A549 treated with ZK216348 at 1 μM for 4 hours (cell line): ENCODE measurements around the gene POLR2M. TPM values are rescaled to one million over a fixed set of nuclear protein-coding genes. Genes with fewer than 3 reads are reported as not detected.

ENCODE experiments used
- total RNA-seq: library from RNA; stranded (reverse); fragments of 200-300 nt; extraction: Qiagen RNA extraction; gene quantifications from 5 replicates; pipeline ENCODE4 v1.2.3, GENCODE V29; 2022; ENCODE audit warnings: low read depth

The POLR2M gene
- total RNA-seq, result 30.0 to 68.7 TPM (median 58.6 TPM) in 5 replicates

GRCh38 chr15:57706405-57707209 is at the start of gene POLR2M:
Gene POLR2M (plus strand): TSS chr15:57706714. CDS start chr15:57706843, 129 bp downstream.

Other genes with a start within 250 kb of the POLR2M start
- 0.66 to 0.98 TPM (median 0.87 TPM) in 5 replicates for gene MYZAP, start 114.8 kb upstream of the POLR2M start, total RNA-seq